ENCODE measurements around the gene ARID3A. TPM values are rescaled to one million over a fixed set of nuclear protein-coding genes. Genes with fewer than 3 reads are reported as not detected.

The ARID3A gene
- total RNA-seq, 2 experiments from 2014 or later, result 18.7 to 22.1 TPM

DNA sequence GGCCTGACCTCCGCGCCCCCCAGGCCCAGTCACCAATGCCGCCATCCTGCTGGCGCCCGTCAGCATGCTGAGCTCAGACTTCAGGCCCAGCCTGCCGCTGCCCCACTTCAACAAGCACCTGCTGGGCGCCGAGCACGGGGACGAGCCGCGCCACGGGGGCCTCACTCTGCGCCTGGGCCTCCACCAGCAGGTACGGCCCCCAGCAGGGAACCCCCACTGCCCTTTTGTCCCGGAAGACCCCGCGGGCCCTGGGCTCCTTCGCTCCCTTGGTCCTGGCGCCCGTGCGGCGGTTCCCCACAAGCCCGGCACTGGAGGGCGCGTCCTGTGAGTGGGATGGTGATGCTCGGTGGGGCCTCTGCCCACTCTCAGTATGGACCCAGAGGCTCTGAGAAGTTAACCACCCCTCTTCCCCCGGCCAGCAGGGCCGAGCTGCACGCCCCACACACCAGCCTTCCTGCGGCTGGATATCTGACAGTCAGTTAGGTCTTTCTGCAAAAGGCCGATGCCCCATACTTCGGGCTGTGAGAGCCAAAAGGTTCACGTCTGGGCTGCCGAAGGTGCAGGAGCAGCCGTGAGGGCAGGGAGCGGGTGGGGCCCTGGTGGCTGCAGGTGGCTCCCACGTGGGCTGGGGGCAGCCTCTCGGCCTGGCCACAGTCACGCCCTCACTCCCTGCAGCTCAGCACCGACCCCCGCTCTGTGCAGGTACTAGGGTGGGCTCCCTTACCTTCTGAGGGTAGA, 66.3 kb downstream of the ARID3A start:
- no peak for ATAC-seq
- ChIA-PET CTCF (no interaction called here), POLR2A (interaction anchor here (0.8 to 1.7 kb wide), 3 partner anchors 8 to 28 kb away, joined by 3 to 5 read pairs (median 4); no protein-coding TSS in a partner anchor)
- H3K27me3 Mint-ChIP-seq, result no peaks in the 10 kb centered on the region
- DNase-seq, result no peak
- no peak overlapping the region for H3K4me3 Mint-ChIP-seq
- no peak overlapping the region for H3K27ac Mint-ChIP-seq
- peaks cover 13% of the 10 kb centered on the region for H3K36me3 Mint-ChIP-seq (ENCODE audit: low read depth)
- peaks cover 9% of the 10 kb centered on the region for H3K4me1 Mint-ChIP-seq (ENCODE audit: low read depth)
- TF ChIP-seq, protein P1, sequence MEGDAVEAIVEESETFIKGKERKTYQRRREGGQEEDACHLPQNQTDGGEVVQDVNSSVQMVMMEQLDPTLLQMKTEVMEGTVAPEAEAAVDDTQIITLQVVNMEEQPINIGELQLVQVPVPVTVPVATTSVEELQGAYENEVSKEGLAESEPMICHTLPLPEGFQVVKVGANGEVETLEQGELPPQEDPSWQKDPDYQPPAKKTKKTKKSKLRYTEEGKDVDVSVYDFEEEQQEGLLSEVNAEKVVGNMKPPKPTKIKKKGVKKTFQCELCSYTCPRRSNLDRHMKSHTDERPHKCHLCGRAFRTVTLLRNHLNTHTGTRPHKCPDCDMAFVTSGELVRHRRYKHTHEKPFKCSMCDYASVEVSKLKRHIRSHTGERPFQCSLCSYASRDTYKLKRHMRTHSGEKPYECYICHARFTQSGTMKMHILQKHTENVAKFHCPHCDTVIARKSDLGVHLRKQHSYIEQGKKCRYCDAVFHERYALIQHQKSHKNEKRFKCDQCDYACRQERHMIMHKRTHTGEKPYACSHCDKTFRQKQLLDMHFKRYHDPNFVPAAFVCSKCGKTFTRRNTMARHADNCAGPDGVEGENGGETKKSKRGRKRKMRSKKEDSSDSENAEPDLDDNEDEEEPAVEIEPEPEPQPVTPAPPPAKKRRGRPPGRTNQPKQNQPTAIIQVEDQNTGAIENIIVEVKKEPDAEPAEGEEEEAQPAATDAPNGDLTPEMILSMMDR (IDR thresholded peaks at IDR 0.05), result no peak
- no peaks in the 10 kb centered on the region for H3K9me3 Mint-ChIP-seq
- intact Hi-C loops (cut with micrococcal nuclease), result no loop called here

DNA sequence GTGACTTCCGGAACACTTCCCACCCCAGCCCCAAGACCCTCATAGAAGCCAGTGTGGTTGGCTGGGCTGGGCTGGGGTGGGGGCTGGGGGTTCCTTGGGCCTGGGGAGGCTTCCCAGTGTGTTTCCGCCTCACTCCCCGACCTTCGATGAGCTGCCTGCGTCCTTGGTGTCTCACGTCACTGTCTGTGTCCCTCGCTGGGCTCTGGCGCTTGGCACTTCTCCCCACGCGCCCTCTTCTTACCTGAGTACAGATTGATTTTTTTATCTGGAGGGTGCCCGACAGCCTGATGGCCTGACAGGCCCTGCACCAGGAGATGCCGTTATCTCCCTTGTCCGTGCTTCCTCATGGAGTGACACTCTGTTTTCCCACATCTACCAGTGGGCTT, 66.8 kb downstream of the ARID3A start:
- Mint-ChIP-seq H3K27me3 (peaks cover 1% of the 10 kb centered on the region), H3K36me3 (ENCODE audit: low read depth) (peaks cover 13% of the 10 kb centered on the region), H3K9me3 (no peaks in the 10 kb centered on the region), H3K4me1 (ENCODE audit: low read depth) (peaks cover 9% of the 10 kb centered on the region), H3K4me3 (no peak overlapping the region), H3K27ac (no peak overlapping the region)
- no peak for ATAC-seq
- CTCF ChIA-PET, result no interaction called here
- intact Hi-C loops (cut with micrococcal nuclease), result no loop called here
- no peak for DNase-seq
- POLR2A ChIA-PET, result interaction anchor here (0.8 to 1.7 kb wide), 4 partner anchors 8 to 28 kb away, joined by 3 to 5 read pairs (median 4); partner anchors contain the start of gene WDR18
- TF ChIP-seq, protein P1 (IDR thresholded peaks at IDR 0.05), result no peak

DNA sequence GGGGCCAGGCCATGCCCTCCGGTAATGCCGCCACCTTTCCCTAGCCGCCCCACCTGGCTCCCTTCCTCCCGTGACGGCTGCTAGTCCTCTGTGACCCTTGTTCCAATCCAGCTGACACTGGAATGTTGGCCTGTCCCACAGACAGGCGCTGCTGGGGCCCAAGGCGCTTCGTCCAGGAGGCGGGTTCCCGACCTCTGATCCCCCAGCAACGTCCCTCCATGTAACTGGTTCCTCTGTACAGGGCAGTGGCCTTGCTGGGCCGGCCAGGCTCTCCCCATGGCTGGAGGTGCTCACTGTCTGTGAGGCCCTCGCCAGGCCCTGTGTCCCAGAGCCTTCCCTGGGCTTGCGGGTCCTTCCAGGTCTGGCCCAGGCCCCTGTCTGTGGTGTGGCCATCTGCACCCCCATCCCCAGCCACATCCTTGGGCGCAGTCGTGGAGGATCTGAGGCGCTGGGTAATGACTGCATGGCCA, 67.6 kb downstream of the ARID3A start:
- intact Hi-C loops (cut with micrococcal nuclease), result no loop called here
- H3K4me1 Mint-ChIP-seq (ENCODE audit: low read depth), result peaks cover 9% of the 10 kb centered on the region
- H3K36me3 Mint-ChIP-seq (ENCODE audit: low read depth), result peaks cover 13% of the 10 kb centered on the region
- no peaks in the 10 kb centered on the region for H3K9me3 Mint-ChIP-seq
- CTCF ChIA-PET, result no interaction called here
- POLR2A ChIA-PET, result interaction anchor here (1.2 to 1.7 kb wide), 2 partner anchors 9 to 23 kb away, joined by 4 read pairs; partner anchors contain the start of gene WDR18
- TF ChIP-seq, protein P1 (IDR thresholded peaks at IDR 0.05), result no peak
- H3K27me3 Mint-ChIP-seq, result peaks cover 8% of the 10 kb centered on the region
- ATAC-seq (no peak), DNase-seq (no peak)
- no peak overlapping the region for H3K4me3 Mint-ChIP-seq
- no peak overlapping the region for H3K27ac Mint-ChIP-seq

DNA sequence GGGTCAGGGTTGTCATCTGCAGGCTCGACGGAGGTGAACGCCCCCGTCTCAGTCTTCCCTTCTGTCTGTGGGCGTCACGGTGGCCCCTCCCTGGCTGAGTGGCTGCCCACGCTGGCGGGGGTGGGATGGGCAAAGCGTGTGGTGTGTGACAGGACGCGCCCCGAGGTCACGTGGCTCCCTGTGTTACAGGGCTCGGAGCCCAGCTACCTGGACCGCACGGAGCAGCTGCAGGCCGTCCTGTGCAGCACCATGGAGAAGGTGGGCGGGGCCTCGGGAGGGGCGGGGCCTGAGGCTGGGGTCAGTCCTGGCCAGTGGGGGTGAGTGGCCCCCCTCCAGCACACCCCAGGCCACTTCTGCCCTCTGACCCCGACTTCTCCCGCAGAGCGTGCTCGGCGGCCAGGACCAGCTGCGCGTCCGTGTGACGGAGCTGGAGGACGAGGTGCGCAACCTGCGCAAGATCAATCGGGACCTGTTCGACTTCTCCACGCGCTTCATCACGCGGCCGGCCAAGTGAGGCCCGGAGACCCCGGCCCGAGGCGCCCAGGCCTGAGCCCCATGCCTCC, 68.1 kb downstream of the ARID3A start:
- peaks cover 10% of the 10 kb centered on the region for H3K27me3 Mint-ChIP-seq
- H3K4me3 Mint-ChIP-seq, result no peak overlapping the region
- DNase-seq (no peak), ATAC-seq (no peak)
- POLR2A ChIA-PET, result interaction anchor here (1.2 kb wide), 1 partner anchor 9 kb away, joined by 4 read pairs; the partner anchor contains the start of gene WDR18
- H3K9me3 Mint-ChIP-seq, result no peaks in the 10 kb centered on the region
- peaks cover 13% of the 10 kb centered on the region for H3K36me3 Mint-ChIP-seq (ENCODE audit: low read depth)
- H3K27ac Mint-ChIP-seq, result no peak overlapping the region
- CTCF ChIA-PET, result no interaction called here
- intact Hi-C loops (cut with micrococcal nuclease), result no loop called here
- TF ChIP-seq, protein P1 (IDR thresholded peaks at IDR 0.05), result no peak
- H3K4me1 Mint-ChIP-seq (ENCODE audit: low read depth), result peaks cover 9% of the 10 kb centered on the region

DNA sequence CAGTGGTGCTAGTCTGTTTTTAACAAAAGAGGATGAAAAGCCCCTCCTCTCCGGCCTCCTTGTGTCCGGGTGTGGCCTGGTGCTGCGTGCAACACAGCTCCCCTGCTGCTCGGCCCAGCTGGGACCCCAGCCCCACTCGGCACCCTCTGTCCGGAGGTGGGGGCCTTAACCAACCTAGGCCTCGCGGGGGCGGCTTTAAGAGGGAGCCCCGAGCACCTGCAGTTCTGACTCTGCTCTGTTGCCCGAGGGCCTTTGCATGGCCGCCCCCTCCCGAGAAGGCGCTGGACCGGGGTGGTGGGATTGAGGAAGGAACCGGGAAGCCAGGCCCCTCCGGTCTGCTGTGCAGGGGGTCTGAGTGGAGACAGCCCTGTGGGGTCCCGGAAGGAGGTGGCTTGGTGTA, 68.7 kb downstream of the ARID3A start:
- H3K36me3 Mint-ChIP-seq (ENCODE audit: low read depth), result peaks cover 13% of the 10 kb centered on the region
- ATAC-seq (no peak), DNase-seq (no peak)
- POLR2A ChIA-PET, result interaction anchor here (1.1 to 1.8 kb wide), 2 partner anchors 22 to 192 kb away, joined by 3 to 6 read pairs; no protein-coding TSS in a partner anchor
- CTCF ChIA-PET, result no interaction called here
- peaks cover 9% of the 10 kb centered on the region for H3K4me1 Mint-ChIP-seq (ENCODE audit: low read depth)
- intact Hi-C loops (cut with micrococcal nuclease), result no loop called here
- no peaks in the 10 kb centered on the region for H3K9me3 Mint-ChIP-seq
- H3K27ac Mint-ChIP-seq, result no peak overlapping the region
- TF ChIP-seq, protein P1 (IDR thresholded peaks at IDR 0.05), result no peak
- peaks cover 16% of the 10 kb centered on the region for H3K27me3 Mint-ChIP-seq
- H3K4me3 Mint-ChIP-seq, result no peak overlapping the region
